Trophoblast cell (in vitro differentiated cells and primary cell): ENCODE measurements around the gene PTH1R.

Experiments used
- DNase-seq, 2 donors: peaks; one replicate each; pipeline ENCODE4 v3.0.0-alpha.2; 2016
- H2AFZ ChIP-seq: 2 replicates; pipeline ENCODE4 v1.6.1; 2013; ENCODE audit warnings: low read length, moderate library complexity, mild to moderate bottlenecking; ENCODE audit not compliant: insufficient read depth, poor library complexity
- H2AK5ac ChIP-seq: 2 replicates; pipeline ENCODE4 v1.6.1; 2013; ENCODE audit warnings: mild to moderate bottlenecking, low read length
- H2BK120ac ChIP-seq: 2 replicates; pipeline ENCODE4 v1.6.1; 2013; ENCODE audit warnings: low read length, mild to moderate bottlenecking, moderate library complexity; ENCODE audit not compliant: insufficient read depth, poor library complexity
- H2BK12ac ChIP-seq: 2 replicates; pipeline ENCODE4 v1.6.1; 2013; ENCODE audit warnings: mild to moderate bottlenecking, low read length, moderate library complexity
- H2BK5ac ChIP-seq: 2 replicates; pipeline ENCODE4 v1.6.1; 2013; ENCODE audit warnings: low read length, low read depth, moderate library complexity, mild to moderate bottlenecking; ENCODE audit not compliant: poor library complexity
- H3K14ac ChIP-seq: 2 replicates; pipeline ENCODE4 v1.6.1; 2013; ENCODE audit warnings: mild to moderate bottlenecking, low read length
- H3K18ac ChIP-seq: 2 replicates; pipeline ENCODE4 v1.6.1; 2013; ENCODE audit warnings: mild to moderate bottlenecking, low read length
- H3K23ac ChIP-seq: 2 replicates; pipeline ENCODE4 v1.6.1; 2013; ENCODE audit warnings: low read length
- H3K27ac ChIP-seq: 2 replicates; pipeline ENCODE4 v1.5.1; 2013; ENCODE audit warnings: low read depth, mild to moderate bottlenecking, inconsistent platforms, low read length, moderate library complexity
- H3K27me3 ChIP-seq: 2 replicates; pipeline ENCODE4 v1.6.1; 2013; ENCODE audit warnings: inconsistent platforms, mild to moderate bottlenecking, low read length, moderate library complexity; ENCODE audit not compliant: insufficient read depth
- H3K36me3 ChIP-seq, 2 experiments: 1 replicate in 1 of 2; 2 replicates in 1 of 2; pipeline ENCODE4 v1.6.1; 2013; ENCODE audit warnings: low read length in 2 of 2, mild to moderate bottlenecking in 2 of 2, moderate library complexity in 1 of 2; ENCODE audit not compliant: insufficient read depth in 2 of 2, control insufficient read depth in 1 of 2
- H3K4ac ChIP-seq: 2 replicates; pipeline ENCODE4 v1.6.1; 2013; ENCODE audit warnings: low read depth, mild to moderate bottlenecking, low read length, moderate library complexity
- H3K4me1 ChIP-seq, 2 experiments: 1 replicate in 1 of 2; 2 replicates in 1 of 2; pipeline ENCODE4 v1.6.1; 2013; ENCODE audit warnings: low read length in 2 of 2, mild to moderate bottlenecking in 2 of 2, moderate library complexity in 1 of 2; ENCODE audit not compliant: insufficient read depth in 2 of 2, control insufficient read depth in 1 of 2
- H3K4me2 ChIP-seq: 2 replicates; pipeline ENCODE4 v1.6.1; 2013; ENCODE audit warnings: inconsistent platforms, mild to moderate bottlenecking, low read length, moderate library complexity
- H3K4me3 ChIP-seq: 2 replicates; pipeline ENCODE4 v1.5.1; 2013; ENCODE audit warnings: mild to moderate bottlenecking, low read depth, low read length, inconsistent platforms
- H3K79me1 ChIP-seq: one replicate; pipeline ENCODE4 v1.6.1; 2013; ENCODE audit warnings: low read length
- H3K79me2 ChIP-seq: 2 replicates; pipeline ENCODE4 v1.6.1; 2013; ENCODE audit warnings: low read length, mild to moderate bottlenecking; ENCODE audit not compliant: control insufficient read depth, insufficient read depth, poor library complexity
- H3K9ac ChIP-seq: 2 replicates; pipeline ENCODE4 v1.6.1; 2013; ENCODE audit warnings: mild to moderate bottlenecking, low read length
- H3K9me3 ChIP-seq: 2 replicates; pipeline ENCODE4 v1.6.1; 2013; ENCODE audit warnings: low read depth, mild to moderate bottlenecking, control low read depth, inconsistent platforms, low read length; ENCODE audit not compliant: insufficient read depth
- H4K12ac ChIP-seq: 2 replicates; pipeline ENCODE4 v1.6.1; 2013; ENCODE audit warnings: low read depth, mild to moderate bottlenecking, low read length, moderate library complexity
- H4K8ac ChIP-seq: 2 replicates; pipeline ENCODE4 v1.6.1; 2013; ENCODE audit warnings: low read depth, mild to moderate bottlenecking, low read length, moderate library complexity
- H4K91ac ChIP-seq: one replicate; pipeline ENCODE4 v1.6.1; 2013; ENCODE audit warnings: low read depth, mild to moderate bottlenecking, low read length, moderate library complexity
- WGBS: extraction: QIAGEN DNeasy Blood & Tissue Kit; methylation state at CpG from one replicate; pipeline ENCODE4 v1.1.7; 2013; ENCODE audit warnings: missing lambda C conversion rate; ENCODE audit not compliant: insufficient read length, insufficient coverage; ENCODE audit errors: extremely low coverage; 5-methylcytosine and 5-hydroxymethylcytosine counted together

The PTH1R gene

DNA sequence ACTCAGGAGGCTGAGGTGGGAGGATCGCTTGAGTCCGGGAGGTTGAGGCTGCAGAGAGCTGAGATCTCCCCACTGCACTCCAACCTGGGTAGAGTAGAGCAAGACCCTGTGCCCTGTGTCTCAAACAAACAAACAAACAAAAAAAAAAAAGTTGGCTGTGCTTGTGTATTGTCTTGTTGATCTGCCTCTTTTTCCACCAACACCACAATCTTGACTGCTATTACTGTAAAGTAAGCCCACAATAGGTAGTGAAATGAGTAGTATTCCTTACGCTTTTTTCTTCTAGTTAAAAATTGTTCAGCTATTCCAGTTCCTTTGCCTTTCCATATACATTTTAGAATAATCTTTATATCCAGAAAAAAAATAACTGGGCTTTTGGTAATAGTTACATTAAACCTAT is 35.5 kb downstream of the PTH1R start:
- Histone ChIP-seq H3K36me3 (peaks cover 3% of the 10 kb centered on the region in 2 experiments), H3K9ac (no peak overlapping the region), H3K4me1 (no peaks in the 10 kb centered on the region), H2BK12ac (no peak overlapping the region), H3K9me3 (peaks cover 2% of the 10 kb centered on the region), H2BK120ac (no peak overlapping the region), H3K23ac (no peak overlapping the region), H3K79me1 (no peaks in the 10 kb centered on the region), H3K4me2 (no peak overlapping the region), H4K12ac (no peak overlapping the region), H4K8ac (no peak overlapping the region), H3K27ac (no peak overlapping the region), H3K14ac (no peak overlapping the region), H3K18ac (no peak overlapping the region), H2AFZ (no peak overlapping the region), H2BK5ac (no peak overlapping the region), H4K91ac (no peak overlapping the region), H3K4ac (no peak overlapping the region), H3K79me2 (no peaks in the 10 kb centered on the region), H3K4me3 (no peak overlapping the region), H3K27me3 (no peaks in the 10 kb centered on the region), H2AK5ac (no peak overlapping the region)
- WGBS, result no CpG with 5 or more reads among the region's 3 CpGs
- DNase-seq, result no peak

DNA sequence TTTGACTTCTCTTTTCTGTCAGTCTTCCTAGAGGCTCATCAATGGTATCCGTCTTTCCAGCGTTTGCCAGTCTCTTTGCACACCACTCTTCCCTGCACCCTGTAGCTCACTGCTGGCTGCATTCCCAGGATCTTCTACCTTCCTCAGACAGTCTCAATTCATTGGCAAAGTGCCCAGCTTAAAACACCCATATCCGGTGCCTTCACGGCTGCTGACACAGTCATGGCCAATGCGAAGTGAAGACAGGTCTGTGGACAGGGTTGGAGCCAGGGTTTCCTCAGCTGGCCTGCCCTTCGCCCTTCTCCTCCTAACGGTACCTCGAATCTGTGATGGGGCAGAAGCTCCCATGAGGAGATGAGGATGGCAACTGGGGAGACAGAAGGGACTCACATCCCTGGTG is 36.1 kb downstream of the PTH1R start:
- WGBS, result no CpG with 5 or more reads among the region's 8 CpGs
- Histone ChIP-seq H3K18ac (no peak overlapping the region), H3K4me2 (no peak overlapping the region), H3K4me3 (no peak overlapping the region), H3K27ac (no peak overlapping the region), H4K8ac (no peak overlapping the region), H2BK12ac (no peak overlapping the region), H2BK5ac (no peak overlapping the region), H3K23ac (no peak overlapping the region), H3K4ac (no peak overlapping the region), H2AK5ac (no peak overlapping the region), H3K4me1 (no peaks in the 10 kb centered on the region), H3K36me3 (peaks cover 4% of the 10 kb centered on the region in 2 experiments), H3K9me3 (peaks cover 3% of the 10 kb centered on the region), H3K27me3 (no peaks in the 10 kb centered on the region), H3K9ac (no peak overlapping the region), H3K79me2 (no peaks in the 10 kb centered on the region), H3K79me1 (no peaks in the 10 kb centered on the region), H3K14ac (no peak overlapping the region), H4K91ac (no peak overlapping the region), H2AFZ (no peak overlapping the region), H2BK120ac (no peak overlapping the region), H4K12ac (no peak overlapping the region)
- DNase-seq, result no peak

DNA sequence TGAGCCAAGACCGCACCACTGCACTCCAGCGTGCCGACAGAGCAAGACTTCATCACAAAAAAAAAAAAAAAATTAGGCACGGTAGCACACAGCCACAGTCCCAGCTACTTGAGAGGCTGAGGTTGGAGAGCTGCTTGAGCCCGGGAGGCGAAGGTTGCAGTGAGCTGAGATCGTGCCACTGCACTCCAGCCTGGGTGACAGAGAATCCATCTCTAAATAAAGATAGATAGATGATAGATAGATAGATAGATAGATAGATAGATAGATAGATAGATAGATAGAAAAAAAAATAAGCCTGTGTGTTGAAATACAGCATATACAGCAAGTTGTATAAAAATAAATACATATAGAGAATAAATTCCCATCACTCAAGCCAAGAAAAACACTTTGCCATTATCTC is 37.3 kb downstream of the PTH1R start:
- Histone ChIP-seq H2AFZ (no peak overlapping the region), H3K4me1 (no peaks in the 10 kb centered on the region), H3K23ac (no peak overlapping the region), H3K18ac (no peak overlapping the region), H3K4me2 (no peak overlapping the region), H3K4ac (no peak overlapping the region), H3K9me3 (peaks cover 4% of the 10 kb centered on the region), H3K9ac (no peak overlapping the region), H3K27ac (no peak overlapping the region), H3K36me3 (peaks cover 8 to 9% of the 10 kb centered on the region in 2 experiments), H2BK12ac (no peak overlapping the region), H2BK5ac (no peak overlapping the region), H4K12ac (no peak overlapping the region), H3K79me2 (no peaks in the 10 kb centered on the region), H4K91ac (no peak overlapping the region), H3K27me3 (no peaks in the 10 kb centered on the region), H4K8ac (no peak overlapping the region), H2AK5ac (no peak overlapping the region), H2BK120ac (no peak overlapping the region), H3K79me1 (no peaks in the 10 kb centered on the region), H3K4me3 (no peak overlapping the region), H3K14ac (no peak overlapping the region)
- WGBS, result no CpG with 5 or more reads among the region's 7 CpGs
- no peak for DNase-seq

DNA sequence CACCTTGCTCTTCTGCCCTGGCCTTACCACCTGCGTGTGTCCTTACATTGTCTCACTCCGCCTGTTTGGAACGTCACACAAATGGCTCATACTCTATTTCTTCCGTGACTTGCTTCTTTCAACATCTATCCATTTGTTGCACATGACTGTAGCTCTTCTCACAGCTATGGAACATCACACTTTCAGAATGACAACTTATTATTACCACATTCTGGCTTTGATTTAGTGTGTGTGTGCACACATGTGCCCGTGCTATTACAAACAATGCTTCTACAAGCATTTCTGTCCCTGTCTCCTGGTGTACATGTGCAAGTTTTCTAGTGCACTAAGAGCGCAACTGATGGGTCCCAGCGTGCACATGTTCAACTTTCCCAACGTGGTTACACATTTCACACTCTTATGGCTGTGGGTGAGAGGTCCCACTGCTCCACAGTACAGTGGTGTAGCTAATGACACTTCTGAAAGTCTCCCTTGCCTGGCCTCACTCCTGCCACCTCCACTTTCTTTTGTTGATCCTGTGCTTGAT is 37.8 kb downstream of the PTH1R start:
- no peak overlapping the region for H3K4me2 ChIP-seq
- no peak overlapping the region for H3K4me3 ChIP-seq
- no peak overlapping the region for H2BK120ac ChIP-seq
- no peak overlapping the region for H3K23ac ChIP-seq
- H2BK12ac ChIP-seq, result no peak overlapping the region
- H4K8ac ChIP-seq, result no peak overlapping the region
- H3K27me3 ChIP-seq, result no peaks in the 10 kb centered on the region
- H3K9me3 ChIP-seq, result peaks cover 4% of the 10 kb centered on the region
- H2AFZ ChIP-seq, result no peak overlapping the region
- no peak overlapping the region for H2AK5ac ChIP-seq
- H3K4me1 ChIP-seq, result no peaks in the 10 kb centered on the region
- H3K79me1 ChIP-seq, result no peaks in the 10 kb centered on the region
- no peak overlapping the region for H2BK5ac ChIP-seq
- no peak overlapping the region for H3K18ac ChIP-seq
- WGBS, result no CpG with 5 or more reads among the region's 8 CpGs
- DNase-seq, result no peak
- H3K4ac ChIP-seq, result no peak overlapping the region
- peaks cover 10% of the 10 kb centered on the region in 2 experiments for H3K36me3 ChIP-seq
- H4K12ac ChIP-seq, result no peak overlapping the region
- no peak overlapping the region for H3K27ac ChIP-seq
- no peak overlapping the region for H4K91ac ChIP-seq
- no peak overlapping the region for H3K14ac ChIP-seq
- no peak overlapping the region for H3K9ac ChIP-seq
- H3K79me2 ChIP-seq, result no peaks in the 10 kb centered on the region
